H1 (cell line): ENCODE data around the gene AMOTL2. TPM values are rescaled to one million over a fixed set of nuclear protein-coding genes. Genes with fewer than 3 reads are reported as not detected.
A peak's percentile ranks its signal among the peaks of the same experiment; 100 is the strongest.

Experiments
- CTCF ChIA-PET: fragments of 300-600 bp; sonication (Branson Sonifier 250); formaldehyde crosslinking; loops from one replicate; lab custom pipeline; 2021; ENCODE audit not compliant: partially characterized antibody; lab: Charles Lee
- POLR2A ChIA-PET: fragments of 300-600 bp; sonication (Branson Sonifier 250); formaldehyde crosslinking; loops from one replicate; lab custom pipeline; 2021; ENCODE audit warnings: inconsistent platforms; ENCODE audit not compliant: partially characterized antibody; lab: Charles Lee
- DNase-seq, 2 experiments: peaks; one replicate each; pipeline versions ENCODE4 v3.0.0 to v3.0.0-alpha.2; 2010 to 2022; ENCODE audit warnings: low spot score in 2 of 2, low read depth in 1 of 2, mixed read lengths in 1 of 2
- FAIRE-seq: peaks from 2 replicates; lab custom pipeline; 2011; peaks lifted over from hg19 to GRCh38; lab: Jason Lieb, UNC
- H2AFZ ChIP-seq: 2 replicates; pipeline ENCODE4 v1.8.1; 2012; ENCODE audit warnings: low read length, inconsistent platforms
- H2AK5ac ChIP-seq: 2 replicates; pipeline ENCODE4 v1.6.1; 2013; ENCODE audit warnings: low read depth, low read length
- H2BK120ac ChIP-seq: replicated peaks from 2 replicates; pipeline ENCODE3; 2013; ENCODE audit warnings: low read depth, low read length, inconsistent platforms
- H2BK12ac ChIP-seq: 2 replicates; pipeline ENCODE4 v1.6.1; 2013; ENCODE audit warnings: low read depth, low read length
- H2BK15ac ChIP-seq: 2 replicates; pipeline ENCODE4 v1.6.1; 2013; ENCODE audit warnings: low read length
- H2BK20ac ChIP-seq: 2 replicates; pipeline ENCODE4 v1.6.1; 2013; ENCODE audit warnings: low read length
- H2BK5ac ChIP-seq: 2 replicates; pipeline ENCODE4 v1.6.1; 2013; ENCODE audit warnings: low read depth, low read length
- H3K14ac ChIP-seq: 2 replicates; pipeline ENCODE4 v1.6.1; 2013; ENCODE audit warnings: inconsistent platforms; ENCODE audit not compliant: insufficient read length
- H3K18ac ChIP-seq: 2 replicates; pipeline ENCODE4 v1.6.1; 2013; ENCODE audit warnings: low read length; ENCODE audit errors: extremely low read depth
- H3K23ac ChIP-seq: 2 replicates; pipeline ENCODE4 v1.6.1; 2013; ENCODE audit warnings: inconsistent platforms; ENCODE audit not compliant: insufficient read length
- H3K23me2 ChIP-seq: 2 replicates; pipeline ENCODE4 v1.6.1; 2013; ENCODE audit warnings: low read depth, low read length
- H3K27ac ChIP-seq: 2 replicates; pipeline ENCODE4 v1.6.1; 2011; ENCODE audit warnings: low read depth, low read length, inconsistent platforms
- H3K27me3 ChIP-seq, 4 experiments: replicated peaks in 1 of 4; 1 replicate in 1 of 4; 2 replicates in 3 of 4; pipeline versions ENCODE4 v1.6.1 to v1.8.1; 2011 to 2013; ENCODE audit warnings: low read length in 3 of 4, mild to moderate bottlenecking in 3 of 4, inconsistent platforms in 2 of 4, mixed read lengths in 2 of 4, moderate library complexity in 1 of 4; ENCODE audit not compliant: control insufficient read depth in 3 of 4, insufficient read depth in 3 of 4; ENCODE audit errors: extremely low read depth in 1 of 4
- H3K36me3 ChIP-seq, 4 experiments: 2 replicates each; pipeline versions ENCODE4 v1.6.1 to v1.8.1; 2011 to 2013; ENCODE audit warnings: mild to moderate bottlenecking in 4 of 4, low read length in 3 of 4, moderate library complexity in 2 of 4, control low read depth in 1 of 4, inconsistent platforms in 1 of 4; ENCODE audit not compliant: insufficient read depth in 4 of 4, control insufficient read depth in 2 of 4
- H3K4ac ChIP-seq: replicated peaks from 2 replicates; pipeline ENCODE3; 2013; ENCODE audit warnings: low read length, low read depth, mixed read lengths, inconsistent platforms; ENCODE audit not compliant: insufficient read length
- H3K4me1 ChIP-seq, 4 experiments: replicated peaks in 1 of 4; 1 replicate in 1 of 4; 2 replicates in 3 of 4; pipeline versions ENCODE4 v1.6.1 to v1.8.1; 2011 to 2013; ENCODE audit warnings: low read length in 3 of 4, inconsistent platforms in 2 of 4, mixed read lengths in 1 of 4; ENCODE audit not compliant: insufficient read depth in 4 of 4, control insufficient read depth in 3 of 4
- H3K4me2 ChIP-seq, 2 experiments: 2 replicates each; pipeline versions ENCODE4 v1.6.1 to v1.8.1; 2011 to 2013; ENCODE audit warnings: low read depth in 2 of 2, low read length in 2 of 2, control low read depth in 1 of 2, inconsistent platforms in 1 of 2, mild to moderate bottlenecking in 1 of 2; ENCODE audit not compliant: insufficient read depth in 1 of 2
- H3K4me3 ChIP-seq, 4 experiments: fragments of 200-600, 300-600 bp in 1 of 4; sonication (generic), shearing (Covaris generic), sonication (Bioruptor Twin) in 1 of 4; 2 replicates each; pipeline versions ENCODE4 v1.5.1 to v1.8.1; 2011 to 2016; ENCODE audit warnings: low read length in 4 of 4, low read depth in 3 of 4, control low read depth in 2 of 4, inconsistent platforms in 2 of 4, mild to moderate bottlenecking in 2 of 4, mixed read lengths in 1 of 4, moderate library complexity in 1 of 4; ENCODE audit not compliant: insufficient read depth in 2 of 4; ENCODE audit errors: extremely low read depth in 1 of 4
- H3K56ac ChIP-seq: replicated peaks from 2 replicates; pipeline ENCODE3; 2013; ENCODE audit warnings: low read depth, mild to moderate bottlenecking, mixed read lengths, low read length, inconsistent platforms; ENCODE audit not compliant: insufficient read length
- H3K79me1 ChIP-seq: 2 replicates; pipeline ENCODE4 v1.6.1; 2013; ENCODE audit warnings: low read depth, low read length, control low read depth
- H3K79me2 ChIP-seq, 2 experiments: 2 replicates each; pipeline versions ENCODE4 v1.6.1 to v1.8.1; 2012 to 2013; ENCODE audit warnings: low read length in 2 of 2, mild to moderate bottlenecking in 2 of 2, inconsistent platforms in 1 of 2; ENCODE audit not compliant: insufficient read depth in 2 of 2, control insufficient read depth in 1 of 2
- H3K9ac ChIP-seq, 4 experiments: replicated peaks in 1 of 4; 1 replicate in 1 of 4; 2 replicates in 3 of 4; pipeline versions ENCODE4 v1.6.1 to v1.8.1; 2011 to 2013; ENCODE audit warnings: low read depth in 3 of 4, low read length in 3 of 4, control low read depth in 2 of 4, mild to moderate bottlenecking in 2 of 4, moderate library complexity in 2 of 4, inconsistent platforms in 1 of 4; ENCODE audit errors: extremely low read depth in 1 of 4
- H3K9me3 ChIP-seq, 2 experiments: 2 replicates each; pipeline versions ENCODE4 v1.6.1 to v1.8.1; 2012 to 2013; ENCODE audit warnings: mild to moderate bottlenecking in 2 of 2, moderate library complexity in 2 of 2, control low read depth in 1 of 2, inconsistent platforms in 1 of 2, low read depth in 1 of 2, low read length in 1 of 2, mixed read lengths in 1 of 2; ENCODE audit not compliant: insufficient read depth in 2 of 2
- H4K20me1 ChIP-seq, 2 experiments: replicated peaks in 1 of 2; 2 replicates each; pipeline versions ENCODE3 to v1.8.1; 2011 to 2013; ENCODE audit warnings: inconsistent platforms in 2 of 2, low read length in 2 of 2, mild to moderate bottlenecking in 1 of 2; ENCODE audit not compliant: insufficient read depth in 2 of 2, control insufficient read depth in 1 of 2
- H4K5ac ChIP-seq: 2 replicates; pipeline ENCODE4 v1.6.1; 2013; ENCODE audit warnings: low read length, low read depth, mixed read lengths, inconsistent platforms; ENCODE audit not compliant: insufficient read length
- H4K8ac ChIP-seq: 2 replicates; pipeline ENCODE4 v1.8.0; 2013; ENCODE audit warnings: mild to moderate bottlenecking, moderate library complexity, low read length, inconsistent platforms; ENCODE audit not compliant: insufficient read depth; ENCODE audit errors: extremely low read depth
- H4K91ac ChIP-seq: replicated peaks from 2 replicates; pipeline ENCODE3; 2013; ENCODE audit warnings: low read length, mixed read lengths, inconsistent platforms; ENCODE audit not compliant: insufficient read length
- ASH2L ChIP-seq: fragments of 200-600, 300-600 bp; sonication (generic); IDR thresholded peaks from one replicate; pipeline ENCODE4 v1.7.1; 2017; ENCODE audit warnings: low read length
- CEBPB ChIP-seq: IDR thresholded peaks from 2 replicates; pipeline ENCODE4 v1.6.1; 2012; ENCODE audit warnings: low read depth, low read length
- CHD1 ChIP-seq: IDR thresholded peaks from 2 replicates; pipeline ENCODE4 v1.6.1; 2012; ENCODE audit warnings: low read depth, low read length, improper control_type of control experiment
- CHD2 ChIP-seq: IDR thresholded peaks from 2 replicates; pipeline ENCODE4 v1.6.1; 2012; ENCODE audit warnings: low read length, improper control_type of control experiment
- FOSL1 ChIP-seq: IDR thresholded peaks from 2 replicates; pipeline ENCODE4 v1.6.1; 2011; ENCODE audit warnings: mild to moderate bottlenecking, low read depth, low read length, moderate library complexity; ENCODE audit not compliant: insufficient read depth
- GABPA ChIP-seq: IDR thresholded peaks from 2 replicates; pipeline ENCODE4 v1.6.1; 2011; ENCODE audit warnings: mild to moderate bottlenecking, low read length, moderate library complexity, borderline replicate concordance; ENCODE audit not compliant: insufficient read depth
- KDM4A ChIP-seq: IDR thresholded peaks from one replicate; pipeline ENCODE4 v1.7.1; 2012; ENCODE audit warnings: low read depth, mild to moderate bottlenecking, moderate library complexity, low read length, inconsistent platforms; ENCODE audit not compliant: severe bottlenecking
- MAFK ChIP-seq: IDR thresholded peaks from 2 replicates; pipeline ENCODE4 v1.6.1; 2012; ENCODE audit warnings: low read depth, mild to moderate bottlenecking, improper control_type of control experiment, low read length
- POLR2A ChIP-seq, 2 experiments: IDR thresholded peaks; 1 replicate in 1 of 2; 2 replicates in 1 of 2; pipeline ENCODE4 v1.6.1; 2011; ENCODE audit warnings: low read depth in 2 of 2, low read length in 2 of 2, mild to moderate bottlenecking in 2 of 2; ENCODE audit errors: control extremely low read depth in 1 of 2
- POU5F1 ChIP-seq: IDR thresholded peaks from 2 replicates; pipeline ENCODE4 v1.6.1; 2011; ENCODE audit warnings: low read depth, mild to moderate bottlenecking, low read length, moderate library complexity
- SAP30 ChIP-seq: fragments of 300-600 bp; sonication (generic); IDR thresholded peaks from 2 replicates; pipeline ENCODE4 v1.7.1; 2012; ENCODE audit warnings: low read length, moderate library complexity, mild to moderate bottlenecking, inconsistent platforms; ENCODE audit not compliant: insufficient read depth, insufficient replicate concordance
- SP2 ChIP-seq: IDR thresholded peaks from 2 replicates; pipeline ENCODE4 v1.6.1; 2012; ENCODE audit warnings: mild to moderate bottlenecking, low read length, inconsistent platforms
- SRF ChIP-seq: IDR thresholded peaks from 2 replicates; pipeline ENCODE4 v1.6.1; 2011; ENCODE audit warnings: mild to moderate bottlenecking, low read depth, low read length, moderate library complexity
- TAF1 ChIP-seq: IDR thresholded peaks from 2 replicates; pipeline ENCODE4 v1.6.1; 2011; ENCODE audit warnings: mild to moderate bottlenecking, low read depth, low read length
- WGBS, 2 experiments: shearing (Covaris generic) in 1 of 2; methylation state at CpG; one replicate each; pipeline versions ENCODE4 v1.1.6 to v1.1.7; 2013 to 2015; ENCODE audit warnings: low lambda C conversion rate in 2 of 2, mixed read lengths in 2 of 2, inconsistent platforms in 1 of 2, low coverage in 1 of 2, missing lambda C conversion rate in 1 of 2; ENCODE audit not compliant: insufficient replicate concordance in 2 of 2, insufficient coverage in 1 of 2, insufficient read length in 1 of 2; ENCODE audit errors: extremely low coverage in 1 of 2, missing lambda C conversion rate in 1 of 2; 5-methylcytosine and 5-hydroxymethylcytosine counted together
- polyA plus RNA-seq, 7 experiments: library from polyadenylated mRNA; depleted of rRNA in 3 of 7; stranded (reverse) in 5 of 7; unstranded in 2 of 7; fragments of >200 nt in 5 of 7; fragments of 200-250 nt in 2 of 7; gene quantifications; 1 replicate in 5 of 7; 2 replicates in 1 of 7; 4 replicates in 1 of 7; pipeline versions ENCODE4 v1.2.1 to v1.2.3, GENCODE V29; 2011 to 2013; ENCODE audit warnings: missing spikeins in 2 of 7, mixed read lengths in 2 of 7
- total RNA-seq: library from RNA; stranded (reverse); fragmentation: NEBNext Ultra II Directional; extraction: Animal tissue kit (Norgen Biotek cat#: 25700); gene quantifications from 2 replicates; pipeline ENCODE4 v1.2.1, GENCODE V29; 2021

The AMOTL2 gene
- total and polyA plus RNA-seq, 2 of the 8 experiments (the other 6 are each of a cell fraction or from before 2014, with no cell fraction given), result 19.0 to 63.7 TPM

GRCh38 chr3:134362221-134362620 lies 12.0 kb downstream of the AMOTL2 start:
- H3K23ac ChIP-seq, result no peak overlapping the region
- no peak overlapping the region for H3K56ac ChIP-seq
- H2BK20ac ChIP-seq, result 0 out of 2 replicates have a peak overlapping the region, but pooled peaks have one; percentile 34
- peaks cover 45 to 91% (median 68%) of the 10 kb centered on the region in 4 experiments for H3K36me3 ChIP-seq
- no peak overlapping the region for H4K8ac ChIP-seq
- no peak overlapping the region for H3K4ac ChIP-seq
- FAIRE-seq, result no peak
- H3K27ac ChIP-seq, result 0 out of 2 replicates have a peak overlapping the region, but pooled peaks have one; percentile 32
- 95% methylated on average over 6 of the region's 6 CpGs; no CpG with 5 or more reads in 1 of the 2 experiments for WGBS, 2 experiments
- peaks cover under 1 to 9% of the 10 kb centered on the region in 2 experiments for H4K20me1 ChIP-seq
- peaks cover 7% of the 10 kb centered on the region; the same call in 1 of the 2 replicates for H3K79me1 ChIP-seq
- H3K23me2 ChIP-seq, result peaks cover 2% of the 10 kb centered on the region
- H3K79me2 ChIP-seq, result no peaks in the 10 kb centered on the region
- peak overlapping the region; percentile 9; the same call in 1 of the 2 replicates for H3K18ac ChIP-seq
- H3K9me3 ChIP-seq, result no peaks in the 10 kb centered on the region
- no peaks in the 10 kb centered on the region; a peak in 1 of 7 replicates for H3K27me3 ChIP-seq
- no peak overlapping the region for H3K4me3 ChIP-seq
- peak overlapping the region; percentile 44; the same call in 1 of the 2 replicates for H2BK5ac ChIP-seq
- TF ChIP-seq MAFK (no peak), CHD1 (no peak), GABPA (no peak), CHD2 (no peak), POLR2A (IDR thresholded peaks at IDR 0.05; ENCODE audit: control extremely low read depth in 1 of 2, low read depth in 2 of 2, low read length in 2 of 2) (no peak), SP2 (no peak), SAP30 (no peak), CEBPB (no peak), KDM4A (no peak), TAF1 (no peak), SRF (no peak), ASH2L (no peak), POU5F1 (no peak), FOSL1 (no peak)
- no peak overlapping the region for H2AFZ ChIP-seq
- H2BK12ac ChIP-seq, result peak overlapping the region; percentile 22; the same call in 1 of the 2 replicates
- H3K14ac ChIP-seq, result no peak overlapping the region
- ChIA-PET CTCF (interaction anchor here (1.0 to 13.1 kb wide), 12 partner anchors 11 to 111 kb away, joined by 3 to 144 read pairs (median 9); partner anchors contain the start of gene AMOTL2), POLR2A (interaction anchor here (4.3 to 45.2 kb wide), 5 partner anchors 4 to 114 kb away, joined by 23 to 1731 read pairs (median 804); partner anchors contain the start of gene AMOTL2)
- H2AK5ac ChIP-seq, result peak overlapping the region; percentile 99; the same call in 1 of the 2 replicates
- no peak overlapping the region for H4K5ac ChIP-seq
- H3K4me2 ChIP-seq, result no peak overlapping the region
- no peak overlapping the region for H2BK120ac ChIP-seq
- no peak overlapping the region for H2BK15ac ChIP-seq
- no peak overlapping the region for H4K91ac ChIP-seq
- H3K9ac ChIP-seq, result no peak overlapping the region
- H3K4me1 ChIP-seq, result peaks cover 18 to 37% (median 29%) of the 10 kb centered on the region in 4 experiments
- no peak for DNase-seq
